A204.1 (cell line): ENCODE data around the gene GAPDHS.

Experiments
- FAIRE-seq: peaks from 2 replicates; lab custom pipeline; 2012; peaks lifted over from hg19 to GRCh38; lab: Jason Lieb, UNC

The GAPDHS gene

DNA sequence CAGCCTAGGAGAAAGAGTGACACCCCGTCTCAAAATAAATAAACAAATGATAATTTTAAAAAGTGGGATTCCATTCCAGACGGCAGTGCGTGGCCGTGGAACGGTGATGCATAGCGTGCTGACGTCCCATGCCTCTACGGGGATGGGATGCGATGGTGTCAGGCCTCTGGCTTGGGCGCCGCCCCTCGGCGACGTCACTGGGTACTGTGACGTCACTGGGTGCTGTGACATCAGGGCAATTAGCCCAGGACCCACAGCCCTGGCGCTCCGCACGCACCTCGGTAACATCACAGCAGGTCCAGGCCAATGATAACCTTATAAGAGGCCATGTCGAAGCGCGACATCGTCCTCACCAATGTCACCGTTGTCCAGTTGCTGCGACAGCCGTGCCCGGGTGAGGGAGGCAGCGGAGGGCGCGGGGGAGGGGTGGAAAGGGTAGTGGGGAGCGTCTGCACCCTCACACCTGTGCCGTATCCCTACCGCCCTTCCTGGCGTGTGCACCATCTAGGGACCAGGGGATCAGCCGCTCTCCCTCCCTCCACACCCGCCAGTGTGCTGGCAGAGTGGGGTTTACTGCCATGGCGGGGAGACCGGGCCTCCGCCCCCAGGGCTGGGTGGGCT, at the start of gene GAPDHS:
Gene GAPDHS (plus strand): TSS at position 256 of the 621 bp plus-strand sequence. CDS start 72 bp downstream, at position 328.
- FAIRE-seq: no peak

DNA sequence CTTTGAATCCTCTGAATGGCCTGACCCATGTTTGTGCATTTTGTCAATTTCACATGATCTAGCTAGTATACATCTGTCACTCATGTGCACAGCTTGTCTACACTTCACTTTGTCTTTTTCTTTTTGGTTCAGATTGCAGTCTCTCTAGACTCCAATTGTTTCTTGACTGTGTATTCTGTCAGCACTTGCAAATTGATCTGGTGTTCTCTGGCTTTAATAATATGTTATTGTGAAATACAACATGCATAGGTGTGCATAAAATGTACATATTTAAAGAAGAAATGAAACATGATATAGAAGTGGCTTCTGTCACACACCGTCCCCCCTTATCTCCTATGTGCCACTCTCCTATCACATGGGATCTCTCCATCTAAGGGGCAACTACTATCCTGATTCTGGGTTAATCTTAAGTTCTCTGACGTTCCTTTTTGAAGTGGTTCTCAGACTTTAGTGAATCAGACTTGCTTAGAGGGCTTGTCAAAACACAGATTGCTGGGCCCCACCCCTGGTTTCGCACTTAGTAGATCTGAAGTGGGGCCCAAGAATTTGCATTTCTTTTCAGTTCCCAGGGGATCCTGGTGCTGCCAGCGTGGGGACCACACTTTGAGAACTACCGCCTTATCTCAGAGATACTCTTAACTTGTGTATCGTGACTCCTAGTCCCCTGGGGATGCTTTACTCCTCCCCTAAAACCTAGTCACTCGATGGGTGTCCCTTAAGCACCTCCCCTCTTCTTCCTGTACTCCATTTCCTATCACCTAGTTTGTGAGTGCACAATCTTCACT, 48.8 kb upstream of the GAPDHS start:
- FAIRE-seq: no peak

DNA sequence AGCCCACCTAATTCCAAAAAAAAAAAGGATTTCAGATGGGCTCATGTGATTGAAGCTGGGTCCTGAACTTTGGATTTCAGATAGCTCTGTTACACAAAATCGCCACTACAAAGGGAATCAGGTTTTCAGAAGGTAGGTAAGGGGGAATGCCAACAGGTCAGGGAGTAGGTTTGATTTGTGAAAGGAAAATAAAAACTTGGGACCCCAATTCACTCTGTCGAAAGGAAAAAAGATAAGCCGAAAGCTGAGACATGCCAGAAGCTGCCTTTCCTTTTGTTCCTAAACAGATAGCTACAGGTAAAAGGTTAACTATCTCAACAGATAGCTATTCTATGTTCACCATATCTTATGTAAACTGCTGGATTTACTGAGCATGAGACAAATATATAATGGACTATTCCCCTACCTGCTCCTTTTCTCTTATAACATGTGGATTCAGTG, 47.0 kb upstream of the GAPDHS start:
- no peak for FAIRE-seq

DNA sequence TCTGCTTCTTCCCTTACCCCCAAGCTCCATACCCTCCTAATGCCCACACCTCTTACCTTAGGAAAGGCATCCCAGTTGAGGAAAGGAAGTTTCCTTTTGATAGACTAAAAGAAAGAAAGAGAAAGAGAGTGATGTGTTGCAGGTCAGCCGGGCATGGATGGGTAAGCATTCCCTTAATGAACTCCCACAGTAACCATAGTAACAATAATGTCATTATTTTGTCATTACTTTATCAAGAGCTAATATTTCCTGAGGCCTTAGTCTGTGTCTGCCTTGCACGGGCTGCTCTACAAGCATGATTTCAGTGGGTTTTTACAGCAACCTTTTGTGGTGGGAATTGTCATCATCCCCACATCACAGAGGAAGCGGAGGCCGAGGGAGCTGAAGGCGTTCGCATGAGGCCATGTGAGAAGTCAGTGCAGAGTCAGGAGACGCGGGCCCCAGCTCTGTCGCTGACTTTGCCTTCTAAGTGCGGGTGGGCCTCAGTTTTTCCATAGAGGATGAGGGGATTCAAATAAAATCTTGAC, 45.5 kb upstream of the GAPDHS start:
- FAIRE-seq: no peak

DNA sequence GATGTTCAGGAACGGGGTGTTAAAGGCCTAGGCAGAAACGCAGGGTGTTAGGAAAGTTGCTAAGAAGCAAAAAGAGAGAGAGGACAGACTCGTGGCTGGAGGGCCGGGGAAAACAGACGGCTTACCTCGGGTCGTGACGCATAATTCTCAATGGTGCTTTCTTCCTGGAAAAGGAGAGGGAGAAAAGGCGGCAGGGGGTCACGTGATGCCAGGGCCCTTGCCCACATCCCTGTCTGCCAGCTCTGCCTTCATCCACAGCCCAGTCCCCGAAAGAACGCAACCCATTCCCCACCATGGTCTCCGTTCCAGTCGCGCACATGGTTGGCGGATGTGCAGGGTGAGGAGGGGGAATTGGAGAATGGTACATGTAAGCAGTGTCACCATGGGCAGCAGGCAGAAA, 44.6 kb upstream of the GAPDHS start:
- no peak for FAIRE-seq

DNA sequence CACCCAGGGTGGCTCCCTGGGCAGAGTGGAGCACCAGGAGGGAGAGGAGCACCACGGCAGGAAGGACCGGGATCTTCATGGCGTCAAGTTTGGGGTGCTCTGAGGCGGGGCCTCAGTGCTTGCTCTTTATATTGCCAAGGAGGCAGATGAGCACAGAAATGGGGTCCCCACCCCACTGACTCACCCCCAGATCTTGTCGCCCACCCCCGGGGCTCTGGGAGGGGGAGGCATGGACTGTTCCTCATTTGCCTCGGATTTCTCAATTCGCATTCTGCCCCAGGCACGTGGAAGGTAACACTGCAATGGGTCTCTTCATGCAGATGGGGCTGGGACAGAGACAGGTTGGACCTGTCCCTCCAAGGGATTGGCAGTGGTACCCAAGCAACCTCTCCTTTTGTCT, 42.9 kb upstream of the GAPDHS start, which contains the start of gene KRTDAP:
Gene KRTDAP (minus strand): TSS at position 101 of the 400 bp plus-strand sequence. CDS start 22 bp downstream, at position 79.
- no peak for FAIRE-seq

DNA sequence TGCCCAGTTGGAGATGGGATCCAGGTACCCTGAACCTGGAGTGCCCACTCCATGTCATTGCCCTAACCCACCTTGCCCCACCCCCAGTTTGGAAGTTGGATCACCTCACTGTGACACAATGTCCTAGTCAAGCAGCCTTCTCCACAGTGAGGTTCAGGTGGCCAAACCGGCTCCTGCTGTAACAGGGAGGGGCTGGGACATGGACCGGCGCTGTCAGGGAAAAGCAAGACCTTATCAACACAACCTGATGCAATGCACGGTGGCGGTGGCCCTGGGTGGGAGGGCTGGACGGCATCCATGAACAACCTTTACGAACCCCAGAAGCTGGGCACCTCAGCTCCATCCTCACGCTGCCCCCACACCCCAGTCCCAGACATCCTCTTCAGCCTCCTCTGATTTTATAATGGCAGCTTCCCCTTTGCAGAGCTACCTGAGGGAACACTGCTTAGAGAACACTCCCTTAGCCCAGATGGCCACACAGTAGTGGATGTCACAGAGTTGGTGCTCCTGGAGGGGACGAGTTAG, 41.4 kb upstream of the GAPDHS start:
- FAIRE-seq: no peak

DNA sequence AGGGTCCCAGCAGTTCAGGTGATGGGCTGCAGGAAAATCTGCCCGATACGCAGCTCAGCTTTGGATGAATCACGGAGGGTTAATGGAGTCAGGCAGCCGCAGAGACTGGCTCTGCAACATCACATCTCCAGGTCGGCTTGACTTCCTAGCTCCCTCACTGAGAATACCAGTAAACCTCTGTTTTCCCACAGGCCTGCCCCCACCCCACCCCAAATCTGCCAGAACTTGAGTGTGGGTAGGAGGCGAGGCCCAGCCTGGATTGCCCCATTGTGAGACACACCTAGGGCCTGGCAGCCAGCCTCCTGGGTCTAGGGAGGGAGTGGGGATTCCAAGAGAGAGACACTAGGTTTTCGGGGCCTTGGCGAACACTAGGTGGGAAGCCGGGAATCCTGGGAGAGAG, 39.3 kb upstream of the GAPDHS start:
- no peak for FAIRE-seq

DNA sequence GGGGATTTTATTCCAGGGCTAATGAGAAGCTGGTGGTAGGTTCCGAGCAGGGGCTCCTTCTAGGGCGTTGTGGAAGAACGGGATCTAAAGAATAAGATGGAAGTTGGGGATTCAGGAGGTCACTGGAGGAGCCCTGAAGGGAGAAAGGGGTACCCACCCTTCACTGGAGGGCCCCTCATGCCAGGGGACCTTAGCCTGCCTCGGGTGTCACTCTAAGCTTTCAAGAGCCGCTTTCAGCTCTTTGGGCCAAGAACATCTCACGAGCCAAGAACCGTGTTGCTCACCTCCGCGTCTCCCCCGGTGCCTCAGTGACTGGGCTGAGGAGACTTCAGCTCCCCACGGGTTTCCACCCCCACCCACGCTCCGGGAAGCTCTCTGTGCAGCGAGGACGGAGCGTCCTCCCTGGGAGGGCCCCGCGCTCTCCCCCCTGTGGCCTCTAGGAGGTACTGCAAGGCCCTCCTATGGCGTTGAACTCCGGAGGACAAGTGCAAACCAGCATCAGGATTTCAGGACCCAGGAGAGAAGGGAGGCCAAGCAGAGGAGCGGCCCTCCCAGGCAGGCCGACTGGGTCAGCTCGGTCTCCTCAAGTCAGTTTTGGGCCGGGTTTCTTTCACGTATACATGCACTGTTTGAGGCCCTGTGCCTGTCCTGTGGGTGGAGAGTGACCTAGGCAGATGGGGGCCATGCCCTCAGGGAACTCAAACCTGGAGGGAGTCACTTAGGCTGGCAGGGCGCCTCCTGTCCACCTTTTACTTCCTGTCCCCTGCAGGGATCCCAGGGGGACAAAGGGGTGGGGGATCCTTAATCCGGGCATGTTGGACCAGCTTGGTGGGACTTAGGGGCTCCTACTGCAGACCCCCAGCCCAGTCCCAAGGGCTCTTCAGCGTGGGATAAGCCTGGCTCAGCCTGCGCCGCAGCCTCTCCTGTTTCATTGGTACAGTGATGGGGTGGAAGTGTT, 37.9 kb upstream of the GAPDHS start:
- no peak for FAIRE-seq

DNA sequence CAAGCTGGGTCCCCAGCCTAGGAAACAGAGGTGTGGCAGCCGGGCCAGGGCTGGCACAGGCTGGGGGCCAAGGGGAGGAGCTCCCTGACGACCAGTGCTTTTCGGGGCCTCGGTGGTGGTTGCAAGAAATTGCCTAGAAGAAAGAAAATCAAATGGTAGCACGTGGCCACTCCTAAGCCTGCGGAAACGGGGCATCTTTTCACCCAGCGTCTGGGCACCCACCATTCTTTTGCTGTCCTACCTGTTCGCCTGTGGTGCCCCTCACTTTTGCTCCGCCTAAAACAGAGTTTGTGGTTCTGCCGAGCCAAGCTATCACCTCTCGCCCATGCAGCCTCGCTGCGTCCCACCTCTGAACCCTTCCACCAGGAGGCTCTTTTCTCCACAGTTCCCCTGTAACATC, 35.9 kb upstream of the GAPDHS start:
- no peak for FAIRE-seq

DNA sequence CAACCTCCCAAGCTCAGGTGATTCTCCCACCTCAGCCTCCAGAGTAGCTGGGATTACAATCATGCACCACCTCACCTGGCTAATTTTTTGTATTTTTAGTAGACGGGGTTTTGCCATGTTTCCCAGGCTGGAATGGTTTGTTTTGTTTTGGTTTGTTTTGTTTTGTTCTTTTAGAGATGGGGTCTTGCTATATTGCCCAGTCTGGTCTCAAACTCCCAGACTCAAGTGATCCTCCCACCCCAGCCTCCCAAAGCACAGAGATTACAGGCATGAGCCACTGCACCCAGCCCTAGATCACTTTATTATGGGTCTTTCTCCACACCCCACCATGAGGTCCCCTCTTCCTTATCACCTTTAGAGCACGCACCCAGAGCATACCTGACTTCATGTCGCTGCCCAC, 35.0 kb upstream of the GAPDHS start:
- no peak for FAIRE-seq

DNA sequence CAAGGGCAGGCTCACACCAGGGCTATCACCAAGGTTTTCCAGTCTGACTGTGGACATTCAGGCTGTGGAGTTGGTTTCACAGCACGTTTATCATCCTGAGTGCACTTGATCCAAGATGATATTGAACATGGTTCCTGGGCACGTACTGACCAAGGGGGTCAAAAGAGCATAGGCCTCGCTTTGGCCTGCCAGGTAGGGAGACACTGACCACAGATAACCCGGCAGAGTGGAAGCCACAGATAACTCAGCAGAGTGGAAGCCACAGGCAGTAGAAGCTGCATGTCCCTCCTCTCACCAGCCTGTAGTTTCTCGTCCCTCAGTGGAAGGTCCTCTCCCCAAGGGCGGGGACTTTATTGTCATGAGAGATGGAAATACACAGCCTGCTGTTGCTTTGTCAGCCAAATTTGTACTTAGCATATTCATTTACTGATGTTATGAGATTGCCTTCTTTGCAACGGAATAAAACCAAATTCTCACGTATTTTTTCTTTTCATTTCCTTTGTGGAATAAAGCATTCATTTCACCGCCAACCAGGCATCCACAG, 34.2 kb upstream of the GAPDHS start:
- FAIRE-seq: no peak

DNA sequence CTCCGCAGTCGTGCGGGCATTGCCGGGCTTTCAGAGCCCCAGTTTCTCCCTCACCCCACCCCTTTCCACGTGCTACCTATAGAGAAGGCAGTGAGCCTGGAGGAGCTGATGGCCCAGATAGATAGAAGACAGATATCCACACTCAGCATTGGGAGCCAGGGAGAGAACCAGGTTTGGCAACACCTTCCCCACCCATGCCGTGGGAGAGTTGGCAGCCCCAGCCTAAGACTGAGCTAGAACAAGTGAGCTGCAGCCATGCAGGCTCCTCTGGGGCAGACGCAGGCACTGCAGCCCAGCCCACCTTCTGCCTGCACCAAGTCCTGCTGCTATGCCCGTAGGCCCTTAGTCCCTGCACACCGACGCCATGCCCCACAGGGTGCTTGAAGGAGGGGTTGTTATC, 32.6 kb upstream of the GAPDHS start:
- FAIRE-seq: no peak

DNA sequence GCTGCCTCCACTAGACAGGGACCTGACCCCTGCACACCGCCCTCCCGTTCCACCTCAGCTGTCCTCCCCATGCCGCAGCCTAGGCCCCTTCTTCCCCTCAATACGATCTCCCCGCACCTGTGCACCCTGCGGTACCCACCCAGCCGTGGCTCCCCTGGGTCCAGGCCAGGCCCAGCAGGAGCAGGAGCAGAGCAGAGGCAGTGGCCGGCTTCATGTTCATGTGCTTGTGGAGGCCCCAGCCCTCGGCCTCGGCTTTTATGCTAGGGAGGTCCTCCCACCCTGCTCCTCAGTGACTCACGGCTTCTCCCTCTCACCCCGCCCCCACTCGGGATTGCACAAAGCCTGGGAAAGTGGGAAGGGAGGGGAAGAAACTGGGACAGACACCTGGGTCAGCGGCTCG, 31.6 kb upstream of the GAPDHS start:
- FAIRE-seq: no peak

DNA sequence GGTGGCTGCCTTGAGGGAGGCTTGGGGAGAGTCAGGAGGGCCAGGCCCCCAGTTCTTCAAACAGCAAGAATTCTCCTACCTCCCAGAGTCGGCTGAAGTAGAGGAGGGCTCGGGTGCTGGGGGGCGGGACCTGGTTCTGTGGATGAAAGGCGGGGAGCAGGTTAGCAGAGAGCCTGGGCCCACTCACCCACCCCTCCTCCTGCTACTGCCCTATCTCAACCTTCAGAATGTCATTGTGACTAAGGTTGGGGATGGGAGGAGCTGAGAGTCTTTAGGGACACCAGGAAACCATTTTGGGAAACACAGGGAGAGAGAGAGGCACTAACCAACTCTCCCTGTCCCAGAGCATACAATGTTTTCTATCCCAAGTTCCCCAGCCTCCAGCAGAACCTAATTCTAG, 30.5 kb upstream of the GAPDHS start:
- FAIRE-seq: no peak

DNA sequence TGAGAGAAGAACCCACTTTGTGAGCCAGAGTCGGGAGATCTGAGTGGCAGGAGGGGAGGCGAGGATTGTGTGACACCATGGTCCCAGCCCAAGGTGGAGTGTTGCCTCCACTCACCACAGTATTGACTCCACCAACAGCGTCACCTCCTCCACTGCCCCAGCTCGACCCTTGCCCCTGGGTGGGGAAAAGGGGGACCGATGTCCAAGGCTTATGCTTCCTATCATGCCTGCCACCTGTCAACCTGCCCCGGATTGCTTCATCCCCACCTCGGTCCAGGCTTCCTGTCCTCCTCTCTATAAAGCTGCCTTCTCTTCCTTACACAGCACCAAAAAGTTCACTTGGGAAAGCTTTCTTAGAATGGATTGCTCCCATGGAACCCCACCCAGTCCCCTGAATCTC, 27.2 kb upstream of the GAPDHS start:
- FAIRE-seq: no peak

DNA sequence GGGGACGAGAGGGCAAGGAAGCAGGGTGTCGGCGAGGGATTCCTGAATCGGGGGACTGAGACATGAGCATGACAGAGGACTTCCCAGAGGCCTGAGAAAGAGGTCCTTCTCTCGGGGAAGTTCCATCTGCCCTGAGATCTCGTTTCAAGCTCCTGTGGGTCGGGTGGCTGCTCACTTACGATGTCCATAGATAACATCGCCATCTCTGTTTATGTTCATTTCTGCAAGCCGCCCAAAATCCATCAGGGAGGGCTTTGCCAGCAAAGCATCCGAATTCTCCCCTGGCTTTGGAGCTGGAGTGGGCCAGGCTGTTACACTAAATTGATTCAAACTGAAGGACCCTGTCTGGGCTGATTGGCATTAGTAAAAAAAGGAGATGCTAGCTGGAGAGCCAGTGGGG, 25.7 kb upstream of the GAPDHS start:
- no peak for FAIRE-seq

DNA sequence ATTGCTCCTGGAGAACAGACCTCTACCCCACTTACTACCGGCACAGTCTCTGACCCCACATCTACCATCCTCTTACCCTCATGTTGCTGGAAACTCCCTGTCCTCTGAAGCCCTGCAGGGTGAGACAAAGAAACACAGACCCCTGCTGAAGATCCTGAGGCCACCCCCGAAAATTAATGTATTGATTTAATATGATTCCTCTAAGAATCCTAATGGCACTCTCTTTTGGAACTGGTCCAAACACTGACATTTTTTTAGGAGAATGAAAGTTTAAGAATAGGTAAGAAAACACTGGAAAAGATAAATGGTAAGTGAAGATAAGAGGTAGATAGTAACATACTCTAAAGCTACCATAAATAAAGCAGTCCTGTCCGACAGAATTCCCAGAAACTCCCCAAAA, 25.1 kb upstream of the GAPDHS start:
- no peak for FAIRE-seq

DNA sequence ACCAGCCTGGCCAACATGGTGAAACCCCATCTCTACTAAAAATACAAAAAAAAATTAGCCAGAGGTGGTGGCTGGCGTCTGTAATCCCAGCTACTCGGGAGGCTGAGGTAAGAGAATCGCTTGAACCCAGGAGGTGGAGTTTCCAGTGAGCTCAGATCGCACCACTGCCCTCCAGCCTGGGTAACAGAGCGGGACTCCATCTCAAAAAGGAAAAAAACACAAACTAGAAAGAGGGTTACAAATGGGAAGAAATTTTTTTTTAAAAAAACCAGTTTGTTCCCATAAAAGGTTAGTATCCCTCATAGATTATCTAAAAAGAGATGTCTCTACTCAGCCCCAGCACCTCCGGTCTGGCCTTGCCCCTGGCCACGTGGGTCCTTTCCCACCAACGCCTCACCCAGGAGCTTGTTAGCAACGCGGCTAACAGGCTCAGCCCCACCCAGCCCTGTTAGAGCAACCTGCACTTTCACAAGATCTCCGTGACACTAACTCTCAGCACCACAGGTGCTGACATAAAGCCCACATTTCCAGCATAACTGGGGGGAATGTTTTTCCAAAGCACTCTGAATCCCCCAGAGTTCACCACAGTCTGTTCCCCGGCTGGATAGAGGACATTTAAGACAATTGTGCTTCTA, 24.1 kb upstream of the GAPDHS start:
- no peak for FAIRE-seq

DNA sequence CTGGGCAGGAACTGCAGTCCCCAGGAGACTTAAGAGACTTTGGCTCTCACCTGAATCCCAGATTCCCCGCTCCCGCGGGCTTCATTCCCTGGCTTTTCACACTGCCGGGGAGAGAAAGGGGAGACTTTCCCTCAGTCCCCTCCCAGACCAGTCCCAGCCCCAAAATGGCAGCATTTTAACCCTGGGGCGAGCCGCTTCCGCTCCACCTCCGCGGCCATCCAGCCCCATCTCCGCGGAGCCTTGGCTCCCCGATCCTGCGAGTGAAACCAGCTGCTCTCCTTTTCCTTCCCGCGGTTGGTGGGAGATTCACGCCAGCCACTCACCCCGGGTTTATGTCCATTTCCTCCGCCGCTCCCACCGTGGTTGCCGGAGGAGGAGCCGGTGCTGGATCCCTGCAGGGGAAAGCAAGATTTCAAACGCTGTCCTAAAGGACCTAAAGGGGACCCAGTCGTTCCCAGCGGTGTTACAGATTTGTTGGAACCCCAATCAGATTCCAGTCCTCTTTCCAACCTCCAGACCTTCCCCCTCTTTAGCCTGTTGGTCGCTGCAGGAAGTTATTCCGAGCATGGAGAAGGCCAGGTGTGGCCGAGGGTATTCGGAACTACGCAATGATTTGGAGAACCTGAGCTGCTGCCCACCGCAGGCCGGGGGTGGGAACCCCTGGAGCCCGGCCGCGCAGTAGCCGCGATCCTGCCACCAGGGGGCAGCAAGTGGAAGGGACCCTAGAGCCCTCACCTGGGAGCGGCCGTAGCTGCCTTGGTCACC, 23.2 kb upstream of the GAPDHS start:
- no peak for FAIRE-seq

DNA sequence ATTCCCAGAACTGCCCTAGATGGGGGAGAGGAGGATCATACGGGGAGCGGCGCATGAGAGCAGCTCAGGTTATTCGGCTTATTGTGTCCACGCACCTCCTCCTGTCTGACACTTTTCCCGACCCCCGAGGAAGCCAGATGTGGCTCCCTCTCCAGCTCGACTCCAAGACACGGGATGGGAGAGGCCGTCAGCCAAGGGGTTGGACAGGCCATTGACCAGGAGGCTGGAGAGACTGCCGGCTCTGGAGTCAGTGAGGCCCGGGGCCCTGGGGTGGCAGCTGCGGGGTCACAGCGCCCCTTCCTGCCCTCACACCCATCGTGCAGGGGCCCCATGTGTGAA, 22.7 kb upstream of the GAPDHS start:
- no peak for FAIRE-seq
